K562 (cell line): Measurements from ENCODE around the gene SCYGR1. TPM values are rescaled to one million over a fixed set of nuclear protein-coding genes. Genes with fewer than 3 reads are reported as not detected.

Source experiments
- ATAC-seq: fragments of 200-7000 bp; cut with Tn5 transposase; 3 replicates; pipeline ENCODE4 v1.9.1; 2020; ENCODE audit warnings: moderate library complexity
- BruUV-seq: library from RNA; stranded (reverse); fragments of 400-500 nt; replicated peaks from 2 replicates; lab custom pipeline; 2021; lab: Mats Ljungman, UMichigan
- CTCF ChIA-PET: fragments of 300-600 bp; formaldehyde crosslinking; extraction: SDS; loops from one replicate; lab custom pipeline; 2021; ENCODE audit warnings: low intra/inter-chr PET ratio; lab: Yijun Ruan, JAX
- POLR2A ChIA-PET: fragments of 300-600, 350-650 bp; sonication (Branson Sonifier 250); formaldehyde crosslinking; extraction: SDS; loops from one replicate; lab custom pipeline; 2021; ENCODE audit warnings: antibody characterized with exemption, inconsistent platforms; lab: Yijun Ruan, JAX
- DNase-seq, 4 experiments: peaks; one replicate each; pipeline versions ENCODE4 v3.0.0 to v3.0.0-alpha.2; 2011 to 2018; ENCODE audit warnings: low spot score in 3 of 4, mixed read lengths in 3 of 4; ENCODE audit errors: extremely low read depth in 1 of 4
- FAIRE-seq: peaks from 2 replicates; lab custom pipeline; 2011; peaks lifted over from hg19 to GRCh38; lab: Jason Lieb, UNC
- H2AFZ ChIP-seq: 2 replicates; pipeline ENCODE4 v1.6.0; 2011; ENCODE audit warnings: low read depth, low read length, control low read depth, inconsistent platforms
- H3K27ac ChIP-seq: fragments of 200-600 bp; 3 replicates; pipeline ENCODE4 v1.8.0; 2011; ENCODE audit warnings: low read depth, mild to moderate bottlenecking, control low read depth, inconsistent platforms, low read length, moderate library complexity, mixed read lengths; ENCODE audit errors: extremely low read depth
- H3K27me3 ChIP-seq, 2 experiments: fragments of 300-600 bp in 1 of 2; 2 replicates in 1 of 2; 3 replicates in 1 of 2; pipeline versions ENCODE4 v1.6.0 to v1.8.0; 2011; ENCODE audit warnings: inconsistent platforms in 2 of 2, low read length in 2 of 2, mild to moderate bottlenecking in 1 of 2, mixed read lengths in 1 of 2, moderate library complexity in 1 of 2; ENCODE audit not compliant: control insufficient read depth in 2 of 2, insufficient read depth in 2 of 2
- H3K36me3 ChIP-seq: fragments of 300-600 bp; 3 replicates; pipeline ENCODE4 v1.8.0; 2011; ENCODE audit warnings: mild to moderate bottlenecking, low read length, inconsistent platforms; ENCODE audit not compliant: control insufficient read depth, insufficient read depth
- H3K4me1 ChIP-seq, 2 experiments: fragments of 200-600 bp in 1 of 2; replicated peaks in 1 of 2; 2 replicates in 1 of 2; 3 replicates in 1 of 2; pipeline versions ENCODE4 v1.5.1 to v1.8.0; 2011; ENCODE audit warnings: inconsistent platforms in 2 of 2, low read length in 2 of 2, mild to moderate bottlenecking in 1 of 2, mixed read lengths in 1 of 2, moderate library complexity in 1 of 2; ENCODE audit not compliant: control insufficient read depth in 2 of 2, insufficient read depth in 2 of 2
- H3K4me2 ChIP-seq: 2 replicates; pipeline ENCODE4 v1.6.1; 2011; ENCODE audit warnings: low read length, control low read depth, inconsistent platforms, mixed read lengths; ENCODE audit not compliant: insufficient read depth
- H3K4me3 ChIP-seq: fragments of 200-600 bp; sonication (generic), shearing (Covaris generic); 2 replicates; pipeline ENCODE4 v1.5.1; 2016; ENCODE audit warnings: control low read depth, inconsistent platforms
- H3K79me2 ChIP-seq: fragments of 200-600 bp; 3 replicates; pipeline ENCODE4 v1.8.0; 2011; ENCODE audit warnings: low read length, inconsistent platforms; ENCODE audit not compliant: control insufficient read depth, insufficient read depth
- H3K9ac ChIP-seq, 2 experiments: 2 replicates each; pipeline versions ENCODE4 v1.6.0 to v1.6.1; 2011; ENCODE audit warnings: low read depth in 2 of 2, low read length in 2 of 2, control low read depth in 1 of 2, inconsistent platforms in 1 of 2, mild to moderate bottlenecking in 1 of 2, mixed read lengths in 1 of 2; ENCODE audit not compliant: insufficient read depth in 1 of 2
- H3K9me1 ChIP-seq: one replicate; pipeline ENCODE4 v1.6.0; 2011; ENCODE audit warnings: inconsistent platforms, mild to moderate bottlenecking, low read length, moderate library complexity; ENCODE audit not compliant: control insufficient read depth, insufficient read depth
- H3K9me3 ChIP-seq: replicated peaks from 2 replicates; pipeline ENCODE4 v1.5.1; 2011; ENCODE audit warnings: low read depth, low read length, inconsistent platforms; ENCODE audit not compliant: control insufficient read depth, insufficient read depth
- H4K20me1 ChIP-seq: replicated peaks from 2 replicates; pipeline ENCODE4 v1.6.1; 2011; ENCODE audit warnings: low read length, inconsistent platforms, mixed read lengths; ENCODE audit not compliant: control insufficient read depth, insufficient read depth
- DIDO1 ChIP-seq: fragments of 450-650 bp; IDR thresholded peaks from 2 replicates; pipeline ENCODE4 v1.6.1; 2016; ENCODE audit warnings: low read depth, missing biosample characterization, missing genetic modification characterization
- FOXJ3 ChIP-seq: sonication (generic); formaldehyde crosslinking; IDR thresholded peaks from 2 replicates; pipeline ENCODE4 v1.4.0; 2020; ENCODE audit warnings: mild to moderate bottlenecking, missing genetic modification reagents
- KLF16 ChIP-seq: IDR thresholded peaks from 2 replicates; pipeline ENCODE4 v1.6.1; 2016; ENCODE audit warnings: antibody characterized with exemption
- MYC ChIP-seq, 2 experiments: fragments of 250-450 bp in 1 of 2; sonication (Bioruptor Pico) in 1 of 2; IDR thresholded peaks; 2 replicates each; pipeline versions ENCODE4 v1.5.1 to v1.6.1; 2012 to 2021; ENCODE audit warnings: low read depth in 2 of 2, borderline replicate concordance in 1 of 2, improper control_type of control experiment in 1 of 2, low read length in 1 of 2, mild to moderate bottlenecking in 1 of 2, moderate library complexity in 1 of 2
- TCF7 ChIP-seq: sonication (generic); IDR thresholded peaks from 2 replicates; pipeline ENCODE4 v1.6.1; 2016; ENCODE audit warnings: antibody characterized with exemption, borderline replicate concordance
- TEAD1 ChIP-seq, 2 experiments: fragments of 450-650 bp in 1 of 2; sonication (generic) in 1 of 2; formaldehyde crosslinking; IDR thresholded peaks; 2 replicates each; pipeline versions ENCODE4 v1.4.0 to v1.8.0; 2020 to 2022; ENCODE audit warnings: mild to moderate bottlenecking in 2 of 2, missing genetic modification reagents in 1 of 2
- ZNF143 ChIP-seq: sonication (generic); formaldehyde crosslinking; IDR thresholded peaks from 2 replicates; pipeline ENCODE4 v1.9.0; 2022; ENCODE audit warnings: mild to moderate bottlenecking, missing genetic modification reagents
- WGBS: fragments of 100-300 bp; shearing (Covaris generic); methylation state at CpG from one replicate; pipeline ENCODE4 v1.1.6; 2016; ENCODE audit warnings: low coverage, mixed read lengths; ENCODE audit not compliant: insufficient coverage; ENCODE audit errors: missing lambda C conversion rate; 5-methylcytosine and 5-hydroxymethylcytosine counted together
- in situ Hi-C: fragments of 300-500 bp; cut with MboI; formaldehyde crosslinking; loops from 4 replicates; pipeline ENCODE4 v1.15.0; 2018; ENCODE audit warnings: inconsistent platforms, mixed read lengths
- intact Hi-C: fragments of 100-400 bp; cut with micrococcal nuclease; formaldehyde crosslinking; loops from 2 replicates; pipeline ENCODE4 v1.14.2; 2022
- polyA plus RNA-seq, 8 experiments: library from polyadenylated mRNA; depleted of rRNA in 4 of 8; stranded (reverse) in 5 of 8; unstranded in 3 of 8; fragments of >200 nt; fragmentation: Nextera tagmentation in 2 of 8; fragmentation: Illumina TruSeq in 1 of 8; extraction: Ambion mirVana in 2 of 8; extraction: Trizol in 1 of 8; gene quantifications; 2 replicates each; pipeline versions ENCODE4 v1.2.1 to v1.2.3, GENCODE V29; 2011 to 2014; ENCODE audit warnings: inconsistent platforms in 1 of 8, missing spikeins in 1 of 8
- total RNA-seq, 7 experiments: library from RNA; depleted of rRNA in 6 of 7; stranded (reverse); fragments of >200 nt in 6 of 7; fragmentation: Illumina TruSeq in 2 of 7; extraction: Trizol in 2 of 7; gene quantifications; 2 replicates each; pipeline versions ENCODE4 v1.2.1 to v1.2.3, GENCODE V29; 2011 to 2021; ENCODE audit warnings: low replicate concordance in 1 of 7
- TF ChIP-seq, protein P1 (sequence below): sonication (generic); formaldehyde crosslinking; IDR thresholded peaks from 2 replicates; pipeline ENCODE4 v1.8.0; 2022; ENCODE audit warnings: missing genetic modification reagents, mild to moderate bottlenecking, borderline replicate concordance
- TF ChIP-seq, protein P2 (sequence below): IDR thresholded peaks from 2 replicates; pipeline ENCODE4 v1.6.1; 2011; ENCODE audit warnings: borderline replicate concordance, low read depth, mild to moderate bottlenecking, moderate library complexity, low read length; ENCODE audit not compliant: insufficient read depth, poor library complexity, severe bottlenecking

SCYGR1 gene
- total and polyA plus RNA-seq, 9 of the 15 experiments (the other 6 are each of a cell fraction or from before 2014, with no cell fraction given): not detected

DNA sequence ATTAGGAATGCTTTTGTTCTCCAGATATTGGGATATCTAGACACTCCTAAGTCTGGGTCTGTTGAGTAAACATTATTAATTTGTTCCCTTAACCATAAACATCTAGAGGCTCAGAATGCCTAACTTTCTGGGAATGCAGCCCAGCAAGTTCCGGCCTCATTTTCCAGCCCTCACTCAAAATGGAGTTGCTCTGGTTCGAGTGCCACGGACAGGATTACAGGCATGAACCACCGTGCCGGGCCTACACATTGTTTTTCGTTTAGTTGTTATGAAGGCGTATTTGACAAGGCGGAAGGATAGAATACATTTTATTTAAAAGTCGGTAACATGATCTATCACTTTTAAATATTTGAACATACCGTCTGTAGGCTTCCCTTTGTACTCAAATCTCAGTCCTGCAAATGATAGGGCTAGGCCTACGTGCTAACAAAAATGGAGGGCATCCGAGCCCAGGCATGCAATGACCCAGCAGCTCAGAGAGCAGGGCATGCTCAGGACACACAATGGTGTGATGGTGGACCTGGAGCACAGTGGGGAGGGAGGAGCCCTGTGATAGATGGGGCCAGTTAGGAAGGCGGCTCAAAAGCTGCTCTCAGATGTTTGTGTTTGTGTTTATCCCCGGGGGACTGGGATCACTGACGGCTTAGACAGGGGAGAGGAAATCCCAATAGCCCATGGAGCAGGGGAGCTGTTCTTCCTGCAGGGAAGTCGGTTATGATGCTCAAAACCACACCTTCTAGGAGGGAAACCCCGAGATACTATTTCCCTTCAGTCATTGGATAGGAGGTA is 2.9 kb upstream of the SCYGR1 start:
- FAIRE-seq: no peak
- POLR2A ChIA-PET: no interaction called here
- in situ Hi-C loops: no loop called here

More for the DNA sequence above, 2.9 kb upstream of the SCYGR1 start:
- Histone ChIP-seq H2AFZ (no peak overlapping the region), H3K4me2 (no peak overlapping the region), H3K36me3 (no peaks in the 10 kb centered on the region), H3K4me1 (peaks cover 0 to 3% of the 10 kb centered on the region in 2 experiments; a peak in 2 of 5 replicates), H4K20me1 (no peaks in the 10 kb centered on the region), H3K27me3 (peaks cover 0 to 5% of the 10 kb centered on the region in 2 experiments; a peak in 1 of 5 replicates)
- no peak for DNase-seq
- BruUV-seq: no TSS peak
- no peak for TF ChIP-seq TEAD1 (CRISPR knock-in tag; IDR thresholded peaks at IDR 0.05)
- no peak for TF ChIP-seq ZNF143 (CRISPR knock-in tag)
- no peak for TF ChIP-seq TCF7
- no peak for TF ChIP-seq FOXJ3 (CRISPR knock-in tag)
- TF ChIP-seq, protein P1, sequence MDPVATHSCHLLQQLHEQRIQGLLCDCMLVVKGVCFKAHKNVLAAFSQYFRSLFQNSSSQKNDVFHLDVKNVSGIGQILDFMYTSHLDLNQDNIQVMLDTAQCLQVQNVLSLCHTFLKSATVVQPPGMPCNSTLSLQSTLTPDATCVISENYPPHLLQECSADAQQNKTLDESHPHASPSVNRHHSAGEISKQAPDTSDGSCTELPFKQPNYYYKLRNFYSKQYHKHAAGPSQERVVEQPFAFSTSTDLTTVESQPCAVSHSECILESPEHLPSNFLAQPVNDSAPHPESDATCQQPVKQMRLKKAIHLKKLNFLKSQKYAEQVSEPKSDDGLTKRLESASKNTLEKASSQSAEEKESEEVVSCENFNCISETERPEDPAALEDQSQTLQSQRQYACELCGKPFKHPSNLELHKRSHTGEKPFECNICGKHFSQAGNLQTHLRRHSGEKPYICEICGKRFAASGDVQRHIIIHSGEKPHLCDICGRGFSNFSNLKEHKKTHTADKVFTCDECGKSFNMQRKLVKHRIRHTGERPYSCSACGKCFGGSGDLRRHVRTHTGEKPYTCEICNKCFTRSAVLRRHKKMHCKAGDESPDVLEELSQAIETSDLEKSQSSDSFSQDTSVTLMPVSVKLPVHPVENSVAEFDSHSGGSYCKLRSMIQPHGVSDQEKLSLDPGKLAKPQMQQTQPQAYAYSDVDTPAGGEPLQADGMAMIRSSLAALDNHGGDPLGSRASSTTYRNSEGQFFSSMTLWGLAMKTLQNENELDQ (CRISPR knock-in tag): no peak
- TF ChIP-seq, protein P2, sequence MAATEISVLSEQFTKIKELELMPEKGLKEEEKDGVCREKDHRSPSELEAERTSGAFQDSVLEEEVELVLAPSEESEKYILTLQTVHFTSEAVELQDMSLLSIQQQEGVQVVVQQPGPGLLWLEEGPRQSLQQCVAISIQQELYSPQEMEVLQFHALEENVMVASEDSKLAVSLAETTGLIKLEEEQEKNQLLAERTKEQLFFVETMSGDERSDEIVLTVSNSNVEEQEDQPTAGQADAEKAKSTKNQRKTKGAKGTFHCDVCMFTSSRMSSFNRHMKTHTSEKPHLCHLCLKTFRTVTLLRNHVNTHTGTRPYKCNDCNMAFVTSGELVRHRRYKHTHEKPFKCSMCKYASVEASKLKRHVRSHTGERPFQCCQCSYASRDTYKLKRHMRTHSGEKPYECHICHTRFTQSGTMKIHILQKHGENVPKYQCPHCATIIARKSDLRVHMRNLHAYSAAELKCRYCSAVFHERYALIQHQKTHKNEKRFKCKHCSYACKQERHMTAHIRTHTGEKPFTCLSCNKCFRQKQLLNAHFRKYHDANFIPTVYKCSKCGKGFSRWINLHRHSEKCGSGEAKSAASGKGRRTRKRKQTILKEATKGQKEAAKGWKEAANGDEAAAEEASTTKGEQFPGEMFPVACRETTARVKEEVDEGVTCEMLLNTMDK: no peak
- TF ChIP-seq KLF16: no peak
- no peak for TF ChIP-seq DIDO1
- TF ChIP-seq MYC (IDR thresholded peaks at IDR 0.05; ENCODE audit: low read depth, low read length): no peak
- no peak for TF ChIP-seq MYC (CRISPR knock-in tag; IDR thresholded peaks at IDR 0.05; ENCODE audit: borderline replicate concordance, low read depth)
- TF ChIP-seq, all 486 proteins: peak for 0
- no peak overlapping the region for H3K27ac ChIP-seq
- intact Hi-C loops: loop anchor here (10.0 kb wide), 1 partner anchor 474 kb away; no protein-coding TSS in a partner anchor
- 29% methylated on average over 12 of the region's 17 CpGs for WGBS
- no peaks in the 10 kb centered on the region for H3K9me3 ChIP-seq
- no peak for ATAC-seq
- CTCF ChIA-PET: no interaction called here
- H3K9ac ChIP-seq: no peak overlapping the region
- H3K79me2 ChIP-seq: no peaks in the 10 kb centered on the region
- H3K4me3 ChIP-seq: no peak overlapping the region
- no peaks in the 10 kb centered on the region for H3K9me1 ChIP-seq
